Activated CD8-positive, alpha-beta memory T cell treated with anti-CD3 and anti-CD28 coated beads for 4 hours (primary cell): Measurements from ENCODE around the gene B3GAT2.

Experiments used
- DNase-seq, 2 donors: peaks; one replicate each; pipeline ENCODE4 v3.0.0-alpha.2; 2020; ENCODE audit warnings: low read depth in 2 of 2

Gene B3GAT2

GRCh38 chr6:70842541-70842940 is 114.3 kb downstream of the B3GAT2 start:
- no peak for DNase-seq

- DNase-seq, result no peak
These were observed 115.7 kb downstream of the B3GAT2 start for GRCh38 chr6:70841112-70841511.

- no peak for DNase-seq
These were observed 117.3 kb downstream of the B3GAT2 start for GRCh38 chr6:70839286-70840266.

GRCh38 chr6:70838907-70839285 is 118.0 kb downstream of the B3GAT2 start:
- DNase-seq, result no peak

GRCh38 chr6:70834520-70834919 is 122.3 kb downstream of the B3GAT2 start:
- no peak for DNase-seq

GRCh38 chr6:70831427-70831826 is 125.4 kb downstream of the B3GAT2 start:
- DNase-seq, result no peak

- no peak for DNase-seq
These were observed 133.2 kb downstream of the B3GAT2 start for GRCh38 chr6:70823651-70824050.

- no peak for DNase-seq
These were observed 135.1 kb downstream of the B3GAT2 start for GRCh38 chr6:70821751-70822150.

- no peak for DNase-seq
These were observed 136.1 kb downstream of the B3GAT2 start for GRCh38 chr6:70820778-70821177.

- no peak for DNase-seq
These were observed 137.2 kb downstream of the B3GAT2 start for GRCh38 chr6:70819646-70820045.

- DNase-seq, result no peak
These were observed 143.0 kb downstream of the B3GAT2 start for GRCh38 chr6:70813885-70814284.

- DNase-seq, result no peak
These were observed 145.1 kb downstream of the B3GAT2 start for GRCh38 chr6:70811788-70812187.
